HEK293 (cell line): Measurements from ENCODE around the gene FSHR.

Experiments
- CTCF ChIA-PET: fragments of 350-600 bp; formaldehyde crosslinking; extraction: SDS; loops from one replicate; lab custom pipeline; 2021; ENCODE audit warnings: antibody characterized with exemption; lab: Yijun Ruan, JAX
- POLR2A ChIA-PET: fragments of 300-600 bp; formaldehyde crosslinking; extraction: SDS; loops from one replicate; lab custom pipeline; 2020; ENCODE audit warnings: antibody characterized with exemption, inconsistent platforms; lab: Yijun Ruan, JAX
- H3K27ac ChIP-seq: fragments of 200-500 bp; sonication (Bioruptor generic); 2 replicates; pipeline ENCODE4 v1.5.1; 2014; ENCODE audit warnings: low read depth, low read length, control low read depth, inconsistent platforms; ENCODE audit errors: extremely low read depth
- H3K36me3 ChIP-seq, 2 experiments: fragments of 200-500 bp in 1 of 2; sonication (Bioruptor generic) in 1 of 2; 1 replicate in 1 of 2; 2 replicates in 1 of 2; pipeline ENCODE4 v1.5.1; 2014 to 2017; ENCODE audit warnings: inconsistent platforms in 2 of 2, low read length in 2 of 2; ENCODE audit not compliant: control insufficient read depth in 2 of 2, insufficient read depth in 1 of 2
- H3K4me1 ChIP-seq: fragments of 200-500 bp; sonication (Bioruptor generic); 2 replicates; pipeline ENCODE4 v1.5.1; 2014; ENCODE audit warnings: mild to moderate bottlenecking, low read length, inconsistent platforms; ENCODE audit not compliant: control insufficient read depth, insufficient read depth
- H3K4me3 ChIP-seq: 2 replicates; pipeline ENCODE4 v1.5.1; 2011; ENCODE audit warnings: low read depth, mild to moderate bottlenecking, control low read depth, low read length, moderate library complexity
- H3K9me3 ChIP-seq: fragments of 200-500 bp; sonication (Bioruptor generic); 2 replicates; pipeline ENCODE4 v1.5.1; 2014; ENCODE audit warnings: low read depth, low read length, inconsistent platforms; ENCODE audit not compliant: control insufficient read depth, insufficient read depth
- IKZF3 ChIP-seq: fragments of 450-650 bp; IDR thresholded peaks from 2 replicates; pipeline ENCODE4 v1.5.0; 2018; ENCODE audit warnings: missing biosample characterization, mild to moderate bottlenecking, missing genetic modification characterization, moderate library complexity
- INSM2 ChIP-seq: fragments of 450-650 bp; formaldehyde crosslinking; IDR thresholded peaks from 2 replicates; pipeline ENCODE4 v1.5.1; 2016; ENCODE audit warnings: missing biosample characterization, missing genetic modification characterization
- OSR2 ChIP-seq: fragments of 450-650 bp; formaldehyde crosslinking; IDR thresholded peaks from 2 replicates; pipeline ENCODE4 v1.5.1; 2016; ENCODE audit warnings: missing biosample characterization, missing genetic modification characterization
- REPIN1 ChIP-seq: fragments of 450-650 bp; formaldehyde crosslinking; IDR thresholded peaks from 2 replicates; pipeline ENCODE4 v1.5.1; 2017; ENCODE audit warnings: missing biosample characterization, missing genetic modification characterization, low read depth
- REST ChIP-seq: fragments of 450-650 bp; formaldehyde crosslinking; IDR thresholded peaks from 2 replicates; pipeline ENCODE4 v1.5.1; 2016; ENCODE audit warnings: missing biosample characterization, missing genetic modification characterization
- ZFP41 ChIP-seq: fragments of 450-650 bp; formaldehyde crosslinking; IDR thresholded peaks from 2 replicates; pipeline ENCODE4 v1.5.1; 2016; ENCODE audit warnings: missing biosample characterization, missing genetic modification characterization, borderline replicate concordance
- ZFP69B ChIP-seq: fragments of 450-650 bp; formaldehyde crosslinking; IDR thresholded peaks from 2 replicates; pipeline ENCODE4 v1.5.1; 2016; ENCODE audit warnings: missing biosample characterization, missing genetic modification characterization
- ZNF148 ChIP-seq: fragments of 450-650 bp; formaldehyde crosslinking; IDR thresholded peaks from 2 replicates; pipeline ENCODE4 v1.5.0; 2017; ENCODE audit warnings: missing biosample characterization, missing genetic modification characterization, borderline replicate concordance
- ZNF18 ChIP-seq: fragments of 450-650 bp; formaldehyde crosslinking; IDR thresholded peaks from 2 replicates; pipeline ENCODE4 v1.5.1; 2016; ENCODE audit warnings: missing biosample characterization, missing genetic modification characterization
- ZNF223 ChIP-seq: fragments of 450-650 bp; formaldehyde crosslinking; IDR thresholded peaks from 2 replicates; pipeline ENCODE4 v1.5.1; 2016; ENCODE audit warnings: missing biosample characterization, missing genetic modification characterization
- ZNF266 ChIP-seq: fragments of 450-650 bp; formaldehyde crosslinking; IDR thresholded peaks from 2 replicates; pipeline ENCODE4 v1.5.1; 2016; ENCODE audit warnings: missing biosample characterization, missing genetic modification characterization, low read depth
- ZNF560 ChIP-seq: fragments of 450-650 bp; formaldehyde crosslinking; IDR thresholded peaks from 2 replicates; pipeline ENCODE4 v1.5.1; 2017; ENCODE audit warnings: missing biosample characterization, missing genetic modification characterization, borderline replicate concordance
- ZNF664 ChIP-seq: fragments of 450-650 bp; formaldehyde crosslinking; IDR thresholded peaks from 2 replicates; pipeline ENCODE4 v1.5.1; 2016; ENCODE audit warnings: missing biosample characterization, missing genetic modification characterization
- ZNF837 ChIP-seq: fragments of 450-650 bp; formaldehyde crosslinking; IDR thresholded peaks from 2 replicates; pipeline ENCODE4 v1.5.1; 2016; ENCODE audit warnings: missing biosample characterization, missing genetic modification characterization
- ZSCAN23 ChIP-seq: fragments of 450-650 bp; formaldehyde crosslinking; IDR thresholded peaks from 2 replicates; pipeline ENCODE4 v1.5.1; 2016; ENCODE audit warnings: missing biosample characterization, missing genetic modification characterization
- ZSCAN30 ChIP-seq: fragments of 450-650 bp; IDR thresholded peaks from 2 replicates; pipeline ENCODE4 v1.5.1; 2018; ENCODE audit warnings: missing biosample characterization, mild to moderate bottlenecking, missing genetic modification characterization, moderate library complexity

Gene FSHR

GRCh38 chr2:48915227-48915626 lies 239.1 kb downstream of the FSHR start:
- CTCF ChIA-PET = interaction anchor here (0.7 kb wide), 1 partner anchor 31 kb away, joined by 4 read pairs; no protein-coding TSS in a partner anchor
- H3K4me3 ChIP-seq = no peak overlapping the region
- H3K9me3 ChIP-seq = no peaks in the 10 kb centered on the region; the same call in 1 of the 2 replicates
- TF ChIP-seq ZNF664 = no peak
- POLR2A ChIA-PET = no interaction called here
- no peaks in the 10 kb centered on the region for H3K36me3 ChIP-seq
- H3K27ac ChIP-seq = no peak overlapping the region
- no peaks in the 10 kb centered on the region for H3K4me1 ChIP-seq

GRCh38 chr2:48914477-48915089 lies 239.7 kb downstream of the FSHR start:
- H3K4me3 ChIP-seq = no peak overlapping the region
- H3K27ac ChIP-seq = no peak overlapping the region
- POLR2A ChIA-PET = no interaction called here
- no peaks in the 10 kb centered on the region for H3K4me1 ChIP-seq
- H3K9me3 ChIP-seq = no peaks in the 10 kb centered on the region; the same call in 1 of the 2 replicates
- no peak for TF ChIP-seq OSR2 (tag by site-specific recombination)
- TF ChIP-seq ZNF837 (tag by site-specific recombination) = no peak
- no peak for TF ChIP-seq REPIN1 (tag by site-specific recombination)
- no peak for TF ChIP-seq REST (tag by site-specific recombination)
- no peak for TF ChIP-seq ZNF266
- no peak for TF ChIP-seq ZFP41 (tag by site-specific recombination)
- TF ChIP-seq ZSCAN23 (tag by site-specific recombination) = no peak
- no peak for TF ChIP-seq ZNF560 (tag by site-specific recombination)
- TF ChIP-seq ZFP69B (tag by site-specific recombination) = no peak
- TF ChIP-seq ZSCAN30 (tag by site-specific recombination) = no peak
- no peak for TF ChIP-seq ZNF148
- TF ChIP-seq IKZF3 (tag by site-specific recombination) = no peak
- no peak for TF ChIP-seq INSM2 (tag by site-specific recombination)
- TF ChIP-seq ZNF223 (tag by site-specific recombination) = no peak
- TF ChIP-seq ZNF18 (tag by site-specific recombination) = no peak
- H3K36me3 ChIP-seq = no peaks in the 10 kb centered on the region
- CTCF ChIA-PET = no interaction called here
